A673 (cell line): ENCODE measurements around the gene UFSP1. TPM values are rescaled to one million over a fixed set of nuclear protein-coding genes. Genes with fewer than 3 reads are reported as not detected.
"Not testable (repeated sequence)": the region's sequence is repeated elsewhere in the genome, so short reads cannot be mapped to it uniquely, and the experiment has no call there.

Experiments
- BruUV-seq: library from RNA; stranded (reverse); fragments of 400-500 nt; replicated peaks from 2 replicates; lab custom pipeline; 2021; lab: Mats Ljungman, UMichigan
- CTCF ChIA-PET: fragments of 300-600 bp; sonication (Branson Sonifier 250); formaldehyde crosslinking; loops from one replicate; lab custom pipeline; 2022; ENCODE audit warnings: antibody characterized with exemption; lab: Charles Lee
- POLR2A ChIA-PET: fragments of 300-600 bp; sonication (Branson Sonifier 250); formaldehyde crosslinking; loops from one replicate; lab custom pipeline; 2022; ENCODE audit warnings: antibody characterized with exemption; ENCODE audit not compliant: low non-redundant PET; lab: Charles Lee
- DNase-seq: peaks from one replicate; pipeline ENCODE4 v3.0.0-alpha.2; 2015; ENCODE audit warnings: low spot score
- H3K27ac ChIP-seq: fragments of 200-600 bp; sonication (generic); 2 replicates; pipeline ENCODE4 v1.5.1; 2016; ENCODE audit warnings: mixed run types, low read depth, mild to moderate bottlenecking, mixed read lengths, antibody characterized with exemption, low read length; ENCODE audit not compliant: poor library complexity, severe bottlenecking
- H3K27me3 ChIP-seq: fragments of 200-600 bp; sonication (generic); replicated peaks from 2 replicates; pipeline ENCODE4 v1.6.1; 2017; ENCODE audit warnings: mixed run types, low read depth, mild to moderate bottlenecking, mixed read lengths, antibody characterized with exemption, low read length; ENCODE audit not compliant: insufficient read depth, poor library complexity
- H3K36me3 ChIP-seq: fragments of 200-600 bp; sonication (generic); 2 replicates; pipeline ENCODE4 v1.6.1; 2016; ENCODE audit warnings: mixed run types, mild to moderate bottlenecking, mixed read lengths, antibody characterized with exemption, low read length; ENCODE audit not compliant: insufficient read depth, poor library complexity, severe bottlenecking
- H3K4me1 ChIP-seq: fragments of 200-600 bp; sonication (generic); 2 replicates; pipeline ENCODE4 v1.6.1; 2017; ENCODE audit warnings: mixed run types, mild to moderate bottlenecking, mixed read lengths, antibody characterized with exemption, low read length; ENCODE audit not compliant: insufficient read depth, poor library complexity, severe bottlenecking
- H3K4me3 ChIP-seq: fragments of 200-600 bp; sonication (generic); 2 replicates; pipeline ENCODE4 v1.5.1; 2016; ENCODE audit warnings: low read depth, mixed run types, mild to moderate bottlenecking, mixed read lengths, low read length; ENCODE audit not compliant: poor library complexity, severe bottlenecking
- H3K9me3 ChIP-seq: fragments of 200-600 bp; sonication (generic); 2 replicates; pipeline ENCODE4 v1.6.1; 2016; ENCODE audit warnings: mixed run types, low read depth, mild to moderate bottlenecking, mixed read lengths, antibody characterized with exemption, low read length; ENCODE audit not compliant: poor library complexity, severe bottlenecking
- CTCF ChIP-seq: fragments of 300-800, 200-600 bp; sonication (generic); conservative IDR thresholded peaks from 2 replicates; pipeline ENCODE4 v1.5.1; 2017; ENCODE audit warnings: low read depth, mild to moderate bottlenecking, antibody characterized with exemption, low read length, moderate library complexity, mixed read lengths
- EZH2 ChIP-seq: fragments of 200-600 bp; sonication (generic); IDR thresholded peaks from 2 replicates; pipeline ENCODE4 v1.6.1; 2017; ENCODE audit warnings: borderline replicate concordance, low read depth, mild to moderate bottlenecking, mixed read lengths, antibody characterized with exemption, low read length; ENCODE audit not compliant: poor library complexity, severe bottlenecking
- intact Hi-C: fragments of 100-400 bp; cut with micrococcal nuclease; formaldehyde crosslinking; loops from one replicate; pipeline ENCODE4 v1.10.0; 2022; ENCODE audit not compliant: unreplicated experiment
- total RNA-seq: library from RNA; stranded (reverse); gene quantifications from 2 replicates; pipeline ENCODE4 v1.2.3, GENCODE V29; 2021

UFSP1 gene
- total RNA-seq, 1 experiment from 2014 or later = 5.0 TPM

- intact Hi-C loops = no loop called here
- Histone ChIP-seq H3K27ac (no peak overlapping the region), H3K27me3 (no peaks in the 10 kb centered on the region), H3K36me3 (no peaks in the 10 kb centered on the region), H3K4me3 (no peak overlapping the region), H3K9me3 (no peaks in the 10 kb centered on the region), H3K4me1 (no peaks in the 10 kb centered on the region)
- CTCF ChIA-PET = no interaction called here
- TF ChIP-seq CTCF (no peak), EZH2 (no peak)
- POLR2A ChIA-PET = no interaction called here
- BruUV-seq = no TSS peak
- no peak for DNase-seq
Measured at GRCh38 chr7:100929808-100930174, 40.3 kb upstream of the UFSP1 start.

GRCh38 chr7:100923616-100924015 lies 34.1 kb upstream of the UFSP1 start:
- H3K9me3 ChIP-seq, CTCF ChIA-PET, BruUV-seq, H3K27ac ChIP-seq, POLR2A ChIA-PET, H3K36me3 ChIP-seq, DNase-seq, H3K4me3 ChIP-seq, H3K27me3 ChIP-seq, intact Hi-C loops, H3K4me1 ChIP-seq: not testable (repeated sequence)

GRCh38 chr7:100921039-100921438 lies 31.5 kb upstream of the UFSP1 start:
- TF ChIP-seq EZH2 (no peak), CTCF (no peak)
- no TSS peak for BruUV-seq
- Histone ChIP-seq H3K4me3 (no peak overlapping the region), H3K27me3 (no peaks in the 10 kb centered on the region), H3K9me3 (no peaks in the 10 kb centered on the region), H3K4me1 (no peaks in the 10 kb centered on the region), H3K36me3 (no peaks in the 10 kb centered on the region), H3K27ac (no peak overlapping the region)
- POLR2A ChIA-PET = no interaction called here
- no peak for DNase-seq
- CTCF ChIA-PET = interaction anchor here (0.6 kb wide), 1 partner anchor 26 kb away, joined by 4 read pairs; no protein-coding TSS in a partner anchor
- intact Hi-C loops = no loop called here

- H3K4me3 ChIP-seq, H3K27me3 ChIP-seq, H3K4me1 ChIP-seq, intact Hi-C loops, DNase-seq, H3K27ac ChIP-seq, CTCF ChIA-PET, POLR2A ChIA-PET, H3K36me3 ChIP-seq, H3K9me3 ChIP-seq, BruUV-seq: not testable (repeated sequence)
Measured at GRCh38 chr7:100919779-100920437, 30.4 kb upstream of the UFSP1 start.

- BruUV-seq, H3K9me3 ChIP-seq, H3K36me3 ChIP-seq, intact Hi-C loops, CTCF ChIA-PET, H3K4me1 ChIP-seq, H3K4me3 ChIP-seq, POLR2A ChIA-PET, H3K27me3 ChIP-seq, H3K27ac ChIP-seq, DNase-seq: not testable (repeated sequence)
Measured at GRCh38 chr7:100919335-100919734, 29.8 kb upstream of the UFSP1 start.
